Gastrocnemius medialis (tissue), 4 donors: ENCODE measurements around the gene MYL7.

Source experiments
- CTCF ChIP-seq, 5 experiments: fragments of 450-650 bp in 3 of 5; fragments of 200-600 bp in 2 of 5; sonication (generic) in 2 of 5; IDR thresholded peaks in 4 of 5; conservative IDR thresholded peaks in 1 of 5; 1 replicate in 4 of 5; 2 replicates in 1 of 5; pipeline ENCODE4 v1.5.1; 2016 to 2019; ENCODE audit warnings: antibody characterized with exemption in 5 of 5, mild to moderate bottlenecking in 3 of 5, moderate library complexity in 3 of 5
- POLR2A ChIP-seq, 2 donors: fragments of 450-650 bp; IDR thresholded peaks; one replicate each; pipeline ENCODE4 v1.6.1; 2017; ENCODE audit warnings: antibody characterized with exemption in 2 of 2, mild to moderate bottlenecking in 2 of 2, moderate library complexity in 2 of 2

DNA sequence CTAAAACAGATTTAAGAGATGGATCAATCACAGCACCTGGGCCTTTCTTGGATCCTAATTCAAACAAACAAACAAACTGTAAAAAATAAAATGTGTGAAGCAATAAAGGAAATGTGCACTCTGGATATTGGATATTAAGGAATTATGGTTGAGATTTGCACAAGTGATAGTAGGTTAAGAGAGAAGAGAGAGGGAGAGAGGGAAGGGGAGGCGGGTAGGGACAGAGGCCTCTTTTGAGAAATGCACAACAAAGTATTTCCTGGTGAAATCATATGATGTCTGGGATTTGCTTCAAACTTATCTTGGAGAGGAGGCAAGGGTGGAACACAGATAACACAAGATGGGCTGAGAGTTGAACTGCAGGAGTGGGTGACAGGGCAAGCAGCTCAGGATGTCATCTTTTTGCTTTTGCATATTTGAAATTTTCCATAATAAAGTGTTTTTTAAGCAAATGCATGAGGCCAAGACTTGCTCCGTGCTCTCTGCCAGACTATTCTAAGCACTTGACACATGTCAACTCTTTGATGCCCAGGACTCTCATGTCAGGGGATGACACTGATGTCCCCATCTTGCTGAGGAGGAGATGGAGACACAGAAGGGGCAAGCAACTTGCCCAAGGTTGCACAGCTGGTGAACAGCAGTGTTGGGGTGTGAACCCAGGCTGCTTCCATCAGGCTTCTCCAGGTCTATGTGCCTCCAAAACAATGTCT is 46.1 kb downstream of the MYL7 start:
- TF ChIP-seq CTCF (IDR thresholded peaks at IDR 0.05 in 4 of 5, conservative IDR thresholded peaks at IDR 0.05 in 1 of 5) (no peak), POLR2A (IDR thresholded peaks at IDR 0.05) (no peak)
